ENCODE results near the gene UNC80.

The UNC80 gene

GRCh38 chr2:209917154-209917771 lies 145.6 kb downstream of the UNC80 start:
- DNase-seq (ENCODE audit: low read depth), result no peak

GRCh38 chr2:209918251-209918650 lies 146.6 kb downstream of the UNC80 start:
- no peak for DNase-seq (ENCODE audit: low read depth)

- no peak for DNase-seq (ENCODE audit: low read depth)
Measured at GRCh38 chr2:209922116-209922515, 150.5 kb downstream of the UNC80 start.

- no peak for DNase-seq (ENCODE audit: low read depth)
Measured at GRCh38 chr2:209929369-209929768, 157.7 kb downstream of the UNC80 start.

- DNase-seq (ENCODE audit: low read depth), result no peak
Measured at GRCh38 chr2:209933499-209934483, 162.2 kb downstream of the UNC80 start.

- DNase-seq (ENCODE audit: low read depth), result no peak
Measured at GRCh38 chr2:209936106-209936666, 164.6 kb downstream of the UNC80 start.

- no peak for DNase-seq (ENCODE audit: low read depth)
Measured at GRCh38 chr2:209937893-209938292, 166.3 kb downstream of the UNC80 start.

GRCh38 chr2:209938906-209939305 lies 167.3 kb downstream of the UNC80 start:
- no peak for DNase-seq (ENCODE audit: low read depth)

- no peak for DNase-seq (ENCODE audit: low read depth)
Measured at GRCh38 chr2:209940936-209941335, 169.3 kb downstream of the UNC80 start.

GRCh38 chr2:209942426-209942825 lies 170.8 kb downstream of the UNC80 start:
- no peak for DNase-seq (ENCODE audit: low read depth)

GRCh38 chr2:209942936-209943605 lies 171.4 kb downstream of the UNC80 start:
- no peak for DNase-seq (ENCODE audit: low read depth)

- DNase-seq (ENCODE audit: low read depth), result no peak
Measured at GRCh38 chr2:209943776-209944175, 172.1 kb downstream of the UNC80 start.

GRCh38 chr2:209946539-209946938 lies 174.9 kb downstream of the UNC80 start:
- DNase-seq (ENCODE audit: low read depth), result no peak

GRCh38 chr2:209956271-209956670 lies 184.6 kb downstream of the UNC80 start:
- no peak for DNase-seq (ENCODE audit: low read depth)

GRCh38 chr2:209958016-209958415 lies 186.4 kb downstream of the UNC80 start:
- no peak for DNase-seq (ENCODE audit: low read depth)

- no peak for DNase-seq (ENCODE audit: low read depth)
Measured at GRCh38 chr2:209960045-209960444, 188.4 kb downstream of the UNC80 start.

- DNase-seq (ENCODE audit: low read depth), result peak; percentile 11
Measured at GRCh38 chr2:209960676-209961630, 189.3 kb downstream of the UNC80 start.

GRCh38 chr2:209965723-209966122 lies 194.1 kb downstream of the UNC80 start:
- DNase-seq (ENCODE audit: low read depth), result no peak

GRCh38 chr2:209969692-209970091 lies 198.1 kb downstream of the UNC80 start:
- DNase-seq (ENCODE audit: low read depth), result no peak

- no peak for DNase-seq (ENCODE audit: low read depth)
Measured at GRCh38 chr2:209970271-209970670, 198.6 kb downstream of the UNC80 start.

- no peak for DNase-seq (ENCODE audit: low read depth)
Measured at GRCh38 chr2:209970711-209971110, 199.1 kb downstream of the UNC80 start.

All from activated T-cell treated with anti-CD3 and anti-CD28 coated beads for 48 hours (primary cell).